IPS DF 4.7 (cell line): ENCODE results near the gene URB2.

Experiments
- DNase-seq: peaks from one replicate; pipeline ENCODE4 v3.0.0-alpha.2; 2013; ENCODE audit warnings: low spot score; ENCODE audit errors: extremely low read depth

The URB2 gene

GRCh38 chr1:229643996-229644745 lies 18.1 kb downstream of the URB2 start:
- no peak for DNase-seq

DNA sequence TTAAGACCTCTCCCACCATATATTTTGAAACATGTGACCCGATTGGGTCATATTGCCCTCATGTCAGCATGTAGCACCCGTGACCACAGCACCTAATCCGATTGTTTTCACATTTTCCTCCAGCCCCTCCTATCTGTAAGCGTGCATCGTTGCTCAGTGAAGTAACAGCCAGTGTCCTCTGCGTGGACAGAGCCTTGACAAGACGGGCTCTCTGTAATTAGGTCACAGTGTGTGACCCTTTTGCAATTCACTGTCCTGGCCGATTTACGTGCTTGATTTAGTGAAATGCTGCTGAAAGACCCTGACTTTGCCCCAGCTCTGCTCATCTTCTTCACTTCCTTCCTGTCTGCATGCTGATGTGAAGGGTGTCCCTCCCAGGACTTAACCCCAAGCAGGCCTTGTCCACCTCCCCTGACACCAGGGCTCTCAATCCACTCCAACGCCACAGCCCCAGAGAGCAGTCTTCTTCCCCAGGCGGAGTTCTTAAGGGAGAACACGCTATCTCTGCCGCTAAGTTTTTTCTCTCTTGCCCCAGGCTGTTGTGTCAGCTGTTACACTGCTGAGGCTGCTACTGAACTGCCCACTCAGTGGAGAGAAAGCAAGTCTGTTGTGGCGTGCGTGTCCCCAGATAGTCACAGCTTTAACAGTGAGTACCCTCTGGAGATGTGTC lies 19.4 kb downstream of the URB2 start:
- DNase-seq = no peak

- DNase-seq = no peak
Observed at GRCh38 chr1:229648406-229648805, 22.4 kb downstream of the URB2 start.

- no peak for DNase-seq
Observed at GRCh38 chr1:229650045-229650444, 24.0 kb downstream of the URB2 start.

DNA sequence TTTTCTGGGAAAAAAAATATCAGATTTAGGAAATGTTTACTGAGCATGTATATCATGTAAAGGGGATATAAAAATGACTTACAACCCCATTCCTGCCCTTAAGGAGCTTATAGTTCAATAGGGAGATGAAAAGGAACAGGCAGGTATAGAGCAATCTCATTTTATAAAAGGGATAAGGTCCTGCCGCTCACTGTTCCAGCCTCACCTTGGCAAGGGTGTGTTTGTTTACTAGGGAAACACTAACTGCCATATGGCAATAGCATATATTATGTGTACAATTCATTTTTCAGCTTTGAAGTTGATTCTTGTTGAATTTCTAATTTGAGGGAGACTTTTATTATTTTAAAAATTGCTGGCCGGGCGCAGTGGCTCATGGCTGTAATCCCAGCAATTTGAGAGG lies 25.5 kb downstream of the URB2 start:
- no peak for DNase-seq

GRCh38 chr1:229653420-229653819 lies 27.4 kb downstream of the URB2 start:
- DNase-seq = no peak

GRCh38 chr1:229655781-229656180 lies 29.7 kb downstream of the URB2 start:
- no peak for DNase-seq

GRCh38 chr1:229657993-229658755 lies 32.1 kb downstream of the URB2 start:
- no peak for DNase-seq

- peak; percentile 51 for DNase-seq
Observed at GRCh38 chr1:229661022-229661877, 35.2 kb downstream of the URB2 start.

- DNase-seq = no peak
Observed at GRCh38 chr1:229661897-229662296, 35.9 kb downstream of the URB2 start.

GRCh38 chr1:229664133-229664689 lies 38.2 kb downstream of the URB2 start:
- DNase-seq = no peak

- no peak for DNase-seq
Observed at GRCh38 chr1:229665912-229666558, 40.0 kb downstream of the URB2 start.

DNA sequence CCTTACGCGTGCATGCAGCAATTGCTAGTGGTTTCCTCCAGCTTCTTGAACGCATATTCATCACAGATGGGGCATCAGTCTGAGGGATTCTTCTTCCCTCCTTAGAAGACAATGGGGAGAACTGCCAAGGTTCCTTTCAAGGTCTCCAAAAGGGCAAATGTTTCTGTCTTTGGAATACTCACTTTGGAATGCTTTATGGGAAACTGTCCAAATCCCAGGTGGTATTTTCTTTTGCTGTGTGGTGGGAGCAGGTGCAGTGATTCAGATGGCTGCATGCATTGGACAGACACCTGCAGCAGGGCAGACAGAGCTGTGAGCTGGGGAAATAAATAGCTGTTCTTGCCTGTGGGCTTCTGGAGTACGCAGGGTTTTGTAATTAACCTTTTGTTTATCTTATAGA lies 40.5 kb downstream of the URB2 start:
- DNase-seq = no peak

GRCh38 chr1:229669333-229669732 lies 43.3 kb downstream of the URB2 start:
- no peak for DNase-seq

DNA sequence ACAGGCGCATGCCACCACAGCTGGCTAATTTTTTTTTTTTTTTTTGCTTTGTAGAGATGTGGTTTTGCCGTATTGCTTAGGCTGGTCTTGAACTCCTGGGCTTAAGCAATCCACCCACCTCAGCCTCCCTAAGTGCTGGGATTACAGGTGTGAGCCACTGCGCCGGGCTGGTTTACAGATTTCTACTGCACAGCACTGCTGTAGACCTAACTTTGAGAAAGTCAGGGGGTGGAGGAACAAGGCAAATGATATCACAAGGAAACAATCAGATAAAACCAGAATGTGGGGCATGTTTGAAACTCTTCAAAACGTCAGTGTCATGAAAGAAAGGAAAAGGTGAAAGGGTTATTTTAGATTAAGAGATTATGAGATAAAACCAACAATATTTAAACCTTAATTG lies 45.3 kb downstream of the URB2 start:
- DNase-seq = no peak

DNA sequence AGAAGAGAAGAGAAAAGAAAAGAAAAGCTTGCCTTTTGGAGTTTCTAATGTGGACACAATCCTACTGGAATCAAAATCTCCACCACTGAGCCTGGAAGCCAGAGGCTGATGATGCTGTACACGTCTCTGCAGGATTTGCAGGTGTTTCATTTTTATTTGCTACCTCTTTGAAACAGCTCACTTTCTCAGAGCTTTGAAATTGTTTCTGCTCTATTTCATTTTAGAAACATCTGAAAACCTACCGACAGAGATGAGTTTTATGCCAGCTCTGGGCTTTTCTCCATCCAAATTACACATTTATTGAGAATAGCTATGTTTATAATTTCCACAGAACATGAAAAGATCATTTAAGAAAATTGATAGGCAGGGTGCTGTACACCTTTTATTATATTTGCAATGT lies 46.2 kb downstream of the URB2 start:
- no peak for DNase-seq

GRCh38 chr1:229674042-229674441 lies 48.0 kb downstream of the URB2 start:
- no peak for DNase-seq

GRCh38 chr1:229675396-229675795 lies 49.3 kb downstream of the URB2 start:
- DNase-seq = no peak

- no peak for DNase-seq
Observed at GRCh38 chr1:229685149-229685548, 59.1 kb downstream of the URB2 start.

DNA sequence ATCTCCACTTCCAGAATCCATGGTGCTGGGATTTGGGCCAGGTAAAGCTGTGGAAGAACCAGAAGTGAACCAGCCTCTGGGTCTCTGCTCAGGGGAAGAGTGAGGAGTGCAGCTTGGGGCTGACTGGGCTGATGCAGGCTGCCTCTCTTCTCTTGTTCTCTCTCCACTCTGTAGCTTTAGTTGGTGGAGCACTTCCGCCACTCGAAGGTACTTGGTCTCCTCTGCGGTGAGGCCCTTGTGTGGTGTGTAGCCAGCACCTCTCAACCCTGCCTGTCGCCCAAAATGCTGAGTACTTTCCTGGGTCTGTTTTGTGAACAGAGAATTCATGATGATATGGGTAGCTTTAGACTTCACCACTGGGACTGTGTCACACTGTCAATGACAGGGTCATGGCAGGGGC lies 63.2 kb downstream of the URB2 start:
- DNase-seq = no peak

DNA sequence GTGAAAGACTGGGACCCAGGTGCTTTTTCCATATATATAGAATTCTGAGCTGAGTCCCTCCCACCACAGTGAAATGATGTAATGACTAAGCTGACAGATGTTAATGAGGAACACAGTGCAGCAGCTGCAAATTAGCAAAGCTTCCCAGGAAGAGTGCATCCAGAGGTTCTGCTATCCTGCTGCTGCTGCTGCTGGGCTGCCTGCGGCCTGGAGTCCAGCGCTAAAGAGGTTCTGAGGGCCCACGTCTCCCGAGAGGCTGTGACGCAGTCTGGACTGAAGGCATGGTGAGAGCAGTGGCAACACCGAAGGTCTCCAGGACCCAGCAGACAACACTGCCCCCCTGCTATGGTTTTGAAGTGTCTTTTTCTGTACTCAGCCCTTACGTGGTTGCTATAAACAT lies 63.9 kb downstream of the URB2 start:
- DNase-seq = no peak
